Karpas-422 (cell line): Measurements from ENCODE around the gene XRCC3. TPM values are rescaled to one million over a fixed set of nuclear protein-coding genes. Genes with fewer than 3 reads are reported as not detected.

ENCODE experiments used
- DNase-seq: peaks from one replicate; pipeline ENCODE4 v3.0.0-alpha.2; 2015
- H2AFZ ChIP-seq: fragments of 200-600 bp; sonication (generic); 2 replicates; pipeline ENCODE4 v1.6.1; 2014; ENCODE audit warnings: antibody characterized with exemption, low read length, mixed read lengths
- H3K27ac ChIP-seq: fragments of 200-600 bp; sonication (generic); 2 replicates; pipeline ENCODE4 v1.5.1; 2014; ENCODE audit warnings: mild to moderate bottlenecking, low read length, moderate library complexity
- H3K27me3 ChIP-seq: fragments of 200-600 bp; sonication (generic); 2 replicates; pipeline ENCODE4 v1.6.1; 2014; ENCODE audit warnings: low read length, mixed read lengths
- H3K36me3 ChIP-seq: fragments of 200-600 bp; sonication (generic); 2 replicates; pipeline ENCODE4 v1.6.1; 2014; ENCODE audit warnings: low read length, mixed read lengths; ENCODE audit not compliant: insufficient read depth
- H3K4me1 ChIP-seq: fragments of 200-600 bp; sonication (generic); 2 replicates; pipeline ENCODE4 v1.6.1; 2014; ENCODE audit warnings: mild to moderate bottlenecking, low read length, mixed read lengths
- H3K4me2 ChIP-seq: fragments of 200-600 bp; sonication (generic); 2 replicates; pipeline ENCODE4 v1.6.1; 2014; ENCODE audit warnings: low read length, low read depth, mild to moderate bottlenecking; ENCODE audit not compliant: poor library complexity, severe bottlenecking
- H3K4me3 ChIP-seq: fragments of 200-600 bp; sonication (generic); 2 replicates; pipeline ENCODE4 v1.5.1; 2014; ENCODE audit warnings: mild to moderate bottlenecking, antibody characterized with exemption, low read length, mixed read lengths
- H3K79me2 ChIP-seq: fragments of 200-600 bp; sonication (generic); 2 replicates; pipeline ENCODE4 v1.6.1; 2014; ENCODE audit warnings: mild to moderate bottlenecking, low read length, mixed read lengths
- H3K9ac ChIP-seq: fragments of 200-600 bp; sonication (generic); 2 replicates; pipeline ENCODE4 v1.6.0; 2014; ENCODE audit warnings: low read length
- H3K9me2 ChIP-seq: fragments of 200-600 bp; sonication (generic), shearing (Covaris generic); replicated peaks from 2 replicates; pipeline ENCODE4 v1.6.0; 2014; ENCODE audit warnings: mild to moderate bottlenecking, low read length, moderate library complexity; ENCODE audit not compliant: insufficient read depth
- H3K9me3 ChIP-seq: fragments of 300-700, 200-600 bp; sonication (generic); 2 replicates; pipeline ENCODE4 v1.6.1; 2014; ENCODE audit warnings: low read length, mixed read lengths
- H4K20me1 ChIP-seq: fragments of 200-600 bp; sonication (generic); 2 replicates; pipeline ENCODE4 v1.6.1; 2014; ENCODE audit warnings: mild to moderate bottlenecking, antibody characterized with exemption, low read length, low read depth; ENCODE audit not compliant: insufficient read depth
- small RNA-seq: library from RNA; depleted of rRNA; stranded (forward); fragments of <200 nt; gene quantifications from one replicate; pipeline ENCODE3, GENCODE V24; 2014
- total RNA-seq: library from RNA; depleted of rRNA; stranded (reverse); fragments of >200 nt; shearing (Covaris generic); gene quantifications from 2 replicates; pipeline ENCODE4 v1.2.3, GENCODE V29; 2014; ENCODE audit warnings: low replicate concordance; rRNA removed

Gene XRCC3
- total RNA-seq, 1 experiment from 2014 or later: 36.7 TPM

DNA sequence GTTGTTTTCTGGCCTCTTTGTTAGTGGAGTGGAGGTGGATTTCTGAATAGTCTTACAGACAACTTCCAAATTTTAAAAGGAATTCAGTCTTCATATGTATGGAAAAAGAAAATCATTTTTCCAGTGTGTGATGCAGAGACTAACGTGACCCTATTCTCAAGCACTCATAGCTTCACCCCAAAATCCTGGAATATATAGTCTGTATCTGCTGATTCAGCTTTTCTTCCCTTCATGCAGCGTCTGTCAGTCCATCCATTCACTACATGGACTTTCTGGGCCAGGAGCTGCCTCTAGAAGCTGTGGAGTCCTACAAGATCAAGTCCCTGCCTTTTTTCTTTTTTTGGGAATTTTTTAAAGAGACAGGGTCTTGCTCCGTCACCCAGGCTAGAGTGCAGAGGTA is 62.4 kb downstream of the XRCC3 start:
- Histone ChIP-seq H3K4me3 (no peak overlapping the region), H4K20me1 (peaks cover 27% of the 10 kb centered on the region), H3K36me3 (peaks cover 31% of the 10 kb centered on the region; the same call in 1 of the 2 replicates), H3K9me3 (no peaks in the 10 kb centered on the region), H3K27ac (no peak overlapping the region), H3K4me1 (no peaks in the 10 kb centered on the region), H3K9me2 (no peaks in the 10 kb centered on the region), H3K27me3 (no peaks in the 10 kb centered on the region), H2AFZ (no peak overlapping the region), H3K4me2 (no peak overlapping the region), H3K79me2 (peaks cover 91% of the 10 kb centered on the region), H3K9ac (no peak overlapping the region)
- no peak for DNase-seq

DNA sequence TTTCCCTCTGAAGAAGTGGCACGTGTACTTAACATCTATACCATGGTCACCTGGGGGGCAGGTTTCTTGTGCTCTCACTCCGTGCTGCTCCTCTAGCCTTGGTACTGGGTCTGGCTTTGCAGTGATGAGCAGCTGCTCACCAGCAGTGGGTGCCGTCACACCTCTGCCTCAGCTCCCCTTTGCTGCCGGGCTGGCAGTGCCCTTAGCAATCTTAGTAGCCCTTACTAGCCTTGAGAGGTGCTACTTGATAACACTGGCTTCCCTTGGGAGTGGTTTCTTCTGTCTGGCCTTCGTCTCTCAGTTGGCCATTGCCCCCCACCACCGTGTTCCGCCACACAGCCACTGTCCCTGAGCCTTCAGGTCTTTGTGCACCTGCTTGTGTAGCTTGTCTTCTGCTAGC is 63.7 kb downstream of the XRCC3 start:
- Histone ChIP-seq H3K4me1 (no peaks in the 10 kb centered on the region), H3K27ac (no peak overlapping the region), H4K20me1 (peaks cover 29% of the 10 kb centered on the region), H3K4me3 (no peak overlapping the region), H3K27me3 (no peaks in the 10 kb centered on the region), H3K36me3 (peaks cover 21% of the 10 kb centered on the region; the same call in 1 of the 2 replicates), H2AFZ (no peak overlapping the region), H3K9me3 (no peaks in the 10 kb centered on the region), H3K9ac (no peak overlapping the region), H3K4me2 (no peak overlapping the region), H3K79me2 (peaks cover 91% of the 10 kb centered on the region), H3K9me2 (no peaks in the 10 kb centered on the region)
- no peak for DNase-seq

DNA sequence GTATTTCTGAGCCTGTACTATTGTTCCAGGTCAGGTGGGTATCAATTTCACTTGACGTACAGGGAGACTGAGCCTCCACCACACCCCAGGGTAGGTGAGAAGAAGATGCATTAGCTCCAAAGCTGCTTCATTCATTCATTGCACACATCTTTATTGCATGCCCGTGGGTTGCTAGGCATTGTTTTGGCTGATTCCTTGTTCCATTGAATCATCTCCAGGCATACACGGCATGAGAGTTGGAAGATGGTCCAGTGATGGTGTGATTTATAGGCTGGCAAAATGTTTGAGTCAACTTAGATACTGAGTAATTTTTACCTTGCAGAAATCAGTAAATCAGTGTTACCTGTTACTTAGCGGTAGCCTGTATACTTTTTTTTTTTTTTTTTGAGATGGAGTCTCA is 65.0 kb downstream of the XRCC3 start:
- no peaks in the 10 kb centered on the region for H3K27me3 ChIP-seq
- no peaks in the 10 kb centered on the region for H3K4me1 ChIP-seq
- H3K9ac ChIP-seq: no peak overlapping the region
- no peaks in the 10 kb centered on the region for H3K9me2 ChIP-seq
- H3K4me2 ChIP-seq: no peak overlapping the region
- no peaks in the 10 kb centered on the region for H3K9me3 ChIP-seq
- no peak overlapping the region for H2AFZ ChIP-seq
- H3K79me2 ChIP-seq: peaks cover 94% of the 10 kb centered on the region
- no peak for DNase-seq
- H3K36me3 ChIP-seq: peaks cover 12% of the 10 kb centered on the region; the same call in 1 of the 2 replicates
- no peak overlapping the region for H3K27ac ChIP-seq
- H4K20me1 ChIP-seq: peaks cover 34% of the 10 kb centered on the region
- no peak overlapping the region for H3K4me3 ChIP-seq

DNA sequence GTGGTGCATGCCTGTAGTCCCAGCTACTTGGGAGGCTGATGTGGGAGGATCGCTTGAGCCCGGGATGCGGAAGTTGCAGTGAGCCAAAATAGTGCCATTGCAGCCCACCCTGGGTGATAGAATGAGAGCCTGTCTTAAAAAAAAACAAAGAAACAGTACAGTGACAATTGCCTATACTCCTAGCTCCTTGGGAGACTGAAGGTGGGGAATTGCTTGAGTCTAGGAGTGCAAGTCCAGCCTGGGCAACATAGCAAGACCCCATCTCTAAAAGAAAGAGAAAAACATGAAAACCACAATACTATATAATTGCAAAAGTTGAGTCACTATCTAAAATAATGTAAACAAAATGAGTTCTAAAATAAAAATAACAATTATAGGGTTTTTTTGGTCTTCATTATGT is 66.2 kb downstream of the XRCC3 start:
- no peaks in the 10 kb centered on the region for H3K9me3 ChIP-seq
- H3K27ac ChIP-seq: no peak overlapping the region
- H4K20me1 ChIP-seq: peaks cover 44% of the 10 kb centered on the region
- no peak overlapping the region for H3K4me3 ChIP-seq
- H3K4me2 ChIP-seq: no peak overlapping the region
- H3K9ac ChIP-seq: no peak overlapping the region
- peaks cover 99% of the 10 kb centered on the region for H3K79me2 ChIP-seq
- H3K9me2 ChIP-seq: no peaks in the 10 kb centered on the region
- DNase-seq: no peak
- peaks cover 3% of the 10 kb centered on the region; the same call in 1 of the 2 replicates for H3K36me3 ChIP-seq
- no peaks in the 10 kb centered on the region for H3K4me1 ChIP-seq
- no peaks in the 10 kb centered on the region for H3K27me3 ChIP-seq
- no peak overlapping the region for H2AFZ ChIP-seq

Small RNAs within 50 kb of the gene (small RNA-seq; reads per million reads assigned to genes)
- gene RF00019: not detected

Other genes starting within 250 kb of the XRCC3 start
- gene CKB, start 192.6 kb downstream of the XRCC3 start, total RNA-seq: 30.4 and 55.2 TPM in 2 replicates
- gene TRMT61A, start 186.3 kb downstream of the XRCC3 start, total RNA-seq: 8.0 and 30.8 TPM in 2 replicates
- 23.1 and 32.6 TPM in 2 replicates for gene BAG5, start 152.8 kb downstream of the XRCC3 start, total RNA-seq
- 62.9 and 63.5 TPM in 2 replicates for gene COA8, start 152.5 kb downstream of the XRCC3 start, total RNA-seq
- 144 and 266 TPM in 2 replicates for gene KLC1, start 86.2 kb downstream of the XRCC3 start, total RNA-seq
- gene ZFYVE21, start 359 bp upstream of the XRCC3 start, total RNA-seq: 28.4 and 29.7 TPM in 2 replicates
- 3.0 and 3.6 TPM in 2 replicates for gene PPP1R13B, start 132.1 kb upstream of the XRCC3 start, total RNA-seq
- gene TDRD9, start 213.0 kb upstream of the XRCC3 start, total RNA-seq: not detected in 2 replicates
- gene RD3L, start 227.1 kb upstream of the XRCC3 start, total RNA-seq: not detected in 2 replicates